GM21825 (cell line): ENCODE measurements around the gene MRPS16.
"Not testable (repeated sequence)": the region's sequence is repeated elsewhere in the genome, so short reads cannot be mapped to it uniquely, and the experiment has no call there.

Experiments used
- ATAC-seq: cut with Tn5 transposase; IDR thresholded peaks from one replicate; pipeline ENCODE4 v1.9.1; 2021; ENCODE audit warnings: mild to moderate bottlenecking, moderate library complexity; ENCODE audit not compliant: unreplicated experiment

The MRPS16 gene

DNA sequence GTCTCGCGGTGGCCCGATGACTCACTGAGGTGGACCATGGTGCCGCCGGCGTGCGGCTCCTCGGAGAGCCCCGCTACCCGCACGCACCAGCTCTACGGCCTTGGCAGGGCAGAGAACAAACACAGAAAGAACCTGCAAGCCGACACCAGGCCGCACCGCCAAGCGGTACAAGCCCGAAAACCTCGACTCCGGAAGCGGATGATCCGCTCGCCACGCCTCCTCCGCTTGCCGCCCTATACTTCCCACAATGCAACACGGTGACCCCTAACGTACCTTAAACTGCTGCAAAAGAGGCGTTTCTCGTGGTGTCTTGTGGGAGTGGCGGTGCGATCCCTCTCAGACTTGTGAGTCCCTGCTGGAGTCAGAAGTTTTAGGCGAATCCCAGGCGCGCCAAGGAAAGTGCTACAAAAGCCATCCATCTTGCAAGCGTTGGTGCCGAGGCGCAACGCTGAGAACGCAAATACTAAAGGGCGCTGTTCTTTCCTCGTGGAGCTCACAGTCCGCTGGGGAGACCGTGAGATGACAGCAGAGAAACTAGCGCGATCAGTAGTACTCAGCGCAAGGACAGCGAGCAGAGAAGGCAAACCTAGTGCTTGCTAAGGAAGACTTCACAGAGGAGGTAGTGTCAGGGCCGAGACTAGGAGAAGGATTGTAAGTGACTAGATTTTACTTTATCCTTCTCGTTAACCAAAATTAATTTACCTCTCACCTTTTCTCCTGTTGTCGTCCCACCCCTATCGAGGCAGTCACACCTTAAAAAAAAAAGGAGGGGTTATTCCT lies at the start of gene MRPS16:
MRPS16 (minus strand) TSS at position 200 of the 780 bp plus-strand sequence; CDS start at position 38, 162 bp downstream.
- ATAC-seq = peak; percentile 82

DNA sequence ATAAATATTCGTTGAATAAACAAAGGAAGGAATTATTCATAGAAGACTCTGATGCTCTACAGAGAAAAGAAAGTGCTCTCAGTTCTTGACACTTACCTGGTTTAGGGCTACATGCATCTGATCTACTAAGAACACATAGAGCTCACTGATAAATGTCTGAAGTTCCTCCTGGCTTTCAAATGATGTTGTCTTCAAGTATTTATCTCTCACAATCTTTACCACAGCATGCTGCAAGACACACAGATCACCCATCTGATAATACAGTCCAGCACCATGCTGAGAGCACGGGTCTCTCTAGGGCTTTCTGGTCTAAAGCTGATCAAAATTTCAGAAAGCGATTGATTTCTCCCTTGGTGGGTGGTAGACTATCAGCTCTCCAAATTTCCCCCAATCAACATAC lies 44.5 kb upstream of the MRPS16 start:
- no peak for ATAC-seq

DNA sequence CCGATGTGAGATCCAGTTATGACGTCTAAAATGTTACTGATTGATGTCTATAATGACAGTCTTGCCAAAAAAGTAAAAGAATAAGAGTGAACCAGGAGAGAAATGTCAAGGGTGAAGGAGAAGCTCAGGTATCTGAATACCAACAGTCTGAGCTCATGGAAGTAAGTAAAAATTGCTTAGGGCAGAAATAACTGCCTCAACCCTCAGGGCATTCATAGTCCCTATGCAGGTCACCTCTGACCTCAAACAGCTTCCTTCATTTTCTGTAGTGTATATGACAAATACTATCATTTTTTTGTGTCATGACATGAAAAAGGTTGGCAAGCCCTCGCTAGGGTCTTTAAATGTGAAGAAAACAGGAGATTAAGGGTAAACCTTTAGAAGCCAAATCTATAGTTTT lies 41.0 kb upstream of the MRPS16 start:
- ATAC-seq = no peak

DNA sequence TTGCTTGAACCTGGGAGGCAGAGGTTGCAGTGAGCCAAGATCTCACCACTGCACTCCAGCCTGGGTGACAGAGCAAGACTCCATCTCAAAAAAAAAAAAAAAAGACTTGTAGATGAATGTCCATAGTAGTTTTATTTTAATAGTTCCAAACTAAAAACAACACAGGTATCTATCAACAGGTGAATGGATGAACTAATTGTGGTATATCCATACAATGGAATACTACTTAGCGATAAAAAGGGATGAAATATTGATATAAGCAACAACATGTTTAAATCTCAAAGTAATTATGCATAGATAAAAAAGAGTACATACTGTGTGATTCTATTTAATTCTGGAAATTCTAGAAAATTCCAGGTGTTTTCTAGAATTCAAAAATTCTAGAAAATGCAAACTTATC lies 37.5 kb upstream of the MRPS16 start:
- no peak for ATAC-seq

DNA sequence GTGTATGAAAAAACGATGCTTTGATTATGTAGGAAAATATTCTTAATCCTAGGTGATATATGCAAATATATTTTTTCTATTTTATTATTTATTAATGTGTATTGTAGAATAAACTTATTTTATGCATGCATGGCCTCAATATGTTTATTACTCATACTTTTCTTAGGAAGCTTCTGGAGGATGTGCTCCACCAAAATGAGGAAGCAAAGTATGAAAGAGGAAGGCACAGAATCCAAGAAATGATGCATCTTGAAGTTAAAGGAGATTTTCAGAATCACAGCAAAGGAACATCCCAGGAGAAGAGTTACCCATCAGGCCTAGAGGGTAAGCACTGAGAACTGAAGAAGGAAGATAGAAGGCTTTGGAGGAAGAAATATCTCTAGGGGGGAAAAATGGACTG lies 35.0 kb upstream of the MRPS16 start:
- ATAC-seq = no peak

DNA sequence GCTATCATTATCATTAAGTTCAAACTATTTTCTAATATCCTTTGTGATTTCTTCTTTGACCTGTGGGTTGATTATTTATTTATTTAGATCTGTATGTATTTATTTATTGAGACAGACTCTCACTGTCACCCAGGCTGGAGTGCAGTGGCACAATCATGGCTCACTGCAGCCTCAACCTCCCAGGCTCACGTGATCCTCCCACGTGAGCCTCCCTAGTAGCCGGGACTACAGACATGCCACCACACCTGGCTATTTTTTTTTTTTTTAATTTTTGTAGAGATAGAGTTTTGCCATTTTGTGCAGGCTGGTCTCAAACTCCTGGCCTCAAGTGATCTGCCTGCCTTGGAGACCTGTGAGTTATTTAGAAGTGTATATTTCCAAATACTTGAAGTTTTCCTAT lies 28.7 kb upstream of the MRPS16 start:
- no peak for ATAC-seq

DNA sequence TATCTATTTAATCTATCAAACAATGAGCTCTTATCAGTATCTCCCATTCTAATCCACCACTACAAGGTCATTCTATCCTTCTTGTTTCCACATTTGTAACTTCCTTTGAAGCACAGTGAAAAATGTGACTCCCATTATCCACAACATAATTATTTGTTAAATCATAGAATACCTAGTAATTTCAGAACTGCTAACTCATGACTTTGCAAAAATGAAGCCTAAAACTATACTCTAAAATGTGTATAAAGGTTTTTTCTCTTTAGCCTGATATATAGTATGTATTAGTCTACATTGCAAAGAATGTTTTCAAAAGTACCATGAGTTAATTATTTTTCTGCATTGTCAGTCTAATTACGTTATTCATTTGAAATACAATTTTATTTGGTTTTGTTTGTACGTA lies 12.0 kb upstream of the MRPS16 start:
- no peak for ATAC-seq

DNA sequence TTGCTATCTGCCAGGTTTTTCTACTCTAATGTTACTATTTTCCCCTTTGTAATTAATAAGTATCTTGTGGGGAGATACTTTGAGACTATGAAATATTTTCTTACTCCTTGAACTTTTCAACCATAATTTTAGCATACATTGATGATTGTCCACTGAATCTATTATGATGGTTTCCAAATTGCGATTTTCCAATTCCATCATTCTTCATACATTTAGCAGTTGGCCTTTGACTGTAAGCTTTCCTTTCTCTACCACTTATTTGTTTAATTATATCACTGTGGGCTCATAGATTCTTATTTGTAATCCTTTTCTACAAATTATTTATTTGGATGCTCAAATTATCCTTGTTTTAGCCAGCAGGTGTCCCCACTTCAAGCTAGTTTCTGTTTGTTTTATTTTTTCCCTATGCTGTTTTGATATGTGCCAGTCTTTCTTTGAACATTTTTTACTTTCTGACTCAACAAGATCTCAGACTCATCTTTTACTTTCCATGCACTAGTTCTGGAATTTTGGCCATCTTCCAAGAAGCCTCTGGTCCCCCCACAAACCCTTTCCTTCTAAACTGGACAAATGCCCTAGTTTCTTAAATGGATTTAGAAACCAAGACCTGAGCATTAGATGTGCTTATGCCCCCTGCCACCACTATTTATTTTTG lies 11.4 kb upstream of the MRPS16 start:
- ATAC-seq = no peak

DNA sequence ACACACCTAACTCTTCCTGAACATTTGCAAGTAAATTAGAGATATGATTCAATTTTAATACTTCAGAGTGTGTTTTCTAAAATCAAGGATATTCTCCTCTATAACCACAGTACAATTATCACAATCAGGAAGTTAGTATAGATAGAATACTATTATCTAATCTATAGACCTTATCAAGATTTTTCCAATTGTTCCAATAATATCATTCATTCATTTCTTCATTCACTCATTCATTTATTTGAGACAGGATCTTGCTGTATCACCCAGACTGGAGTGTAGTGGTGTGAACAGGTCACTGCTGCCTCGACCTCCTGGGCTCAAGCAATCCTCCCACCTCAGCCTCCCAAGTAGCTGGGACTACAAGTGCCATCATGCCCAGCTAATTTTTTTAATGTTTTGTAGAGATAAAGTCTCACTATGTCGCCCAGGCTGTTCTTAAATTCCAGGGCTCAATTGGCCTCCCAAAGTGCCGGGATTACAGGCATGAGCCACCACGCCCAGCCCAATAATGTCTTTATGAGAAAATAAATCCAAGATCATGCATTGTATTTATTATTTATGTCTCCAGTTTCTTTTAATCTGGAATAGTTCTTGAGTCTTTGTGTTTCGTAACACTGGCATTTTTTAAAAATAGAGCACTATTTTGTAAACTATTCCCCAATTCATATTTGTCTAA lies 10.6 kb upstream of the MRPS16 start:
- no peak for ATAC-seq

DNA sequence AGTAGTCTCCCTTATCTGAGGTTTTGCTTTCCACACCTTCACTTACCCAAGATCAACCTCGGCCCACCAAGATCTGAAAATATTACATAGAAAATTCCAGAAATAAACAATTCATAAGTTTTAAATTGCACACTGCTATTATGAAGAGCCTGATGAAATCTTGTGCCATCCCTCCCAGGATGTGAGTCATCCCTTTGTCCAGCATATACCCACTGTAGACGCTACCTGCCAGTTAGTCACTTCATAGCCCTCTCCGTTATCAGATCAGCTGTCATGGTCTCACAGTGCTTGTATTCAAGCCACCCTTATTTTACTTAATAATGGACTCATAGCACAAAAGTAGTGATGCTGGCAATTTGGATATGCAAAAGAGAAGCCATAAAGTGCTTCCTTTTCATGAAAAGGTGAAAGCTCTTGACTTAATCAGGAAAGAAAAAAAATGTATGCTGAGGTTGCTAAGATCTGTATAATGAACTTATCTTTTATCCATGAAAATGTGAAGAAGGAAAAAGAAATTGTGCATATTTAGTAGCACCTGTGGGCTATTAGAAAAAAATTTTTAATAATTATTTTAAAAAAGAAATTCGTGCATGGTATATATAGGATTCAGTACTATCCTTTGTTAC lies 9.8 kb upstream of the MRPS16 start:
- no peak for ATAC-seq

DNA sequence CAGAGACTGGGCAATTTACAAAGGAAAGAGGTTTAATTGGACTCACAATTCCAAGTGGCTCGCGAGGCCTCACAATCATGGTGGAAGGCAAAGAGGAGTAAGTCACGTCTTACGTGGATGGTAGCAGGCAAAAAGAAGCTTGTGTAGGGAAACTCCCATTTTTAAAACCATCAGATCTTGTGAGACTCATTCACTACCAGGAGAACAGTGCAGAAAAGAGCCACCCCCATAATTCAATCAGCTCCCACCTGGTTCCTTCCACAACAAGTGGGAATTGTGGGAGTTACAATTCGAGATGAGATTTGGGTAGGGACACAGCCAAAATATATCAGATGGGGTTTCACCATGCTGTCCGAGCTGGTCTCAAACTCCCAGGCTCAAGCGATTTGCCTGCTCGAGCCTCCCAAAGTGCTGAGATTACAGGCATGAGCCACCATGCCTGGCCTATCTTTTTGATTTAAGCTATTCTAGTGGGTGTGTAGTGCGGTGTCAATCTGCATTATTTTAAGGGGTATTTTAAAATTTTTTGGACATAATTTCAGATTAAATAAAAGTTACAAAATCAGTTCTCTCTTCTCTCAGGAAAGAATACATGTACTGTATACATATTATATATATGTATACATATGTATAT lies 9.0 kb upstream of the MRPS16 start:
- no peak for ATAC-seq

DNA sequence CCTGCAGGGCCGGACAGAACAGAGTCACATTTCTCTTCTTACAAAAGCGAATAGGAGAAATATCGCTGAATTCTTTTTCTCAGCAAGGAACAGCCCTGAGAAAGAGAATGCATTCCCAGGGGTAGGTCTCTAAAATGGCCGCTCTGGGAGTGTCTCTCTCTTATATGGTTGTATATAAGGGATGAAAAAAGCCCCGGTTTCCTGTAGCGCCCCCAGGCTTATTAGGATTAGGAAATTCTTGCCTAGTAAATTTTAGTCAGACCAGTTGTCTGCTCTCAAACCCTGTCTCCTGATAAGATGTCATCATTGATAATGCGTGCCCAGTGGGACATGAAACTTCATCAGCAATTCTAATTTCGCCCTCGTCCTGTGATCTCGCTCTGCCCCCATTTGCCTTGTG lies 6.2 kb upstream of the MRPS16 start:
- ATAC-seq = not testable (repeated sequence)

DNA sequence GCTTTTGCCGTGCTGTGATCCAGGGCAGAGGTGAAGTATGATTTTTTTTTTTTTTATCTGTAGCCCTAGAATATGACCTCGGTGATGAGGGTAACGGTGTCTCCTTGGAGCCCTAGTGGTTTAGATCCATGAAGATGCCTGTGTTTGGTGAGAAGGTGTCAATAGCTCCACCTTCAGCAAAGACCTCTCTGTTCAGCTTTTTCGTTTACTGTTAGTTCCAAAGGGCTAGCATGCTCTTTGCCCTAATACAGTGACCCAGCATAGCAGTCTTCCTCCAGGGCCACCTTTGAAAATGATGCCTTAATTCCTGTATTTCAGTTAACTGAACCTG lies 746 bp upstream of the MRPS16 start:
- no peak for ATAC-seq

DNA sequence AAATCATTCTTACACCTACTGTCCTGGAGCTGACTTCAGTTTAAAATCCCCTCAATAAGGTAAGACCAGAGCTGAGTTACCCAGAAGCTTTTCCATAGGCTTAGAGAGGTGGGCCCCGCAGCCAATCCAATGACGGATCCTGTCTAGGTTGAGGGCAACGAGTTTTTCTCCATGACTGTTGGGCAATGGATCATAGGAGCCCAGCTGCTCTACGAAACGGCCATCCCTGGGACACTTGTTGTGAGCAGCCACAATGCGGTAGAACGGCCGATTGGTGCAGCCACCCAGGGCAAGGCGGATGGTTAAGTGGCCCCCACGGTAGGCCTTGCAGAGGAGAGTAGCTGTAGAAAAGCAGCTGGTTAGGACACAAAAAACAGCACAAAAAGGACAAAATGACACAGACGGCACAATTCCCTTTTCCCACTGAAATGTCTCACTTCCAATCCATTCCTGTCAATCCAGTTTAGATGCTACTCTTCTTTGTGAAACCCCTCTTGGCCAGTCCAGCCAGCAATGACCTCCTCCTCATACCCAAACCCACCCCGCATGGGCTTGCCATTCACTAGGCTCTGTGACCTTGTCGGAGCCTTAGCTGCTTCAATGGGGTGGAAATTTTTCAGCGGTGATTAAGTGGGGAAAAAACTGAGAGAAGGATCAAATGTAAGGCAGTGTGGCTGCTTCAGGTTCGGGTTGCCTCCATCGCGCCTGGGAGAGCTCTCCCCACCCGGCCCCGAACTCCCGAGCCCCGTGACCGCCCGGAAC lies 580 bp downstream of the MRPS16 start:
- ATAC-seq = no peak

DNA sequence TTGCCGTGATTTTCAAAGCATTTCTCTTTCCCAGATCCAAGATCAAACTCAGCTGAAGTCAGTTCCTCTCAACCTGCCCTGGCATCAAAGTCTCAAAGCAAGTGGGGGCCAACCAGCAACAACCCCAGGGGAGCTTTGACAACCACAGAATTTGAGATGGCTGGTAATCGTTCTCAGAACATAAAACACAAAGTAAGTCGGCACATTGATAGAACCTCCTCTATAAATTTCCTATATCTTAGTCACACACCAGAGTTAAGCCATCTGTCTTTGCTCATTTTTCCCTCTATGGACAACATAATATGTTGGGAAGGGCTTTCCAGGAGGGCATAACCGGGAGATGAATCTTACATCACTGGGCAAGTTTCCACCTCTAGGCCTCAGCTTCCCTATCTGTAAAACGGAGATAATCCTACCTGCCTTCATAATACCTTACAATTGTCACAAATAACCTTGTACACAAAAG lies 4.2 kb downstream of the MRPS16 start:
- ATAC-seq = no peak

DNA sequence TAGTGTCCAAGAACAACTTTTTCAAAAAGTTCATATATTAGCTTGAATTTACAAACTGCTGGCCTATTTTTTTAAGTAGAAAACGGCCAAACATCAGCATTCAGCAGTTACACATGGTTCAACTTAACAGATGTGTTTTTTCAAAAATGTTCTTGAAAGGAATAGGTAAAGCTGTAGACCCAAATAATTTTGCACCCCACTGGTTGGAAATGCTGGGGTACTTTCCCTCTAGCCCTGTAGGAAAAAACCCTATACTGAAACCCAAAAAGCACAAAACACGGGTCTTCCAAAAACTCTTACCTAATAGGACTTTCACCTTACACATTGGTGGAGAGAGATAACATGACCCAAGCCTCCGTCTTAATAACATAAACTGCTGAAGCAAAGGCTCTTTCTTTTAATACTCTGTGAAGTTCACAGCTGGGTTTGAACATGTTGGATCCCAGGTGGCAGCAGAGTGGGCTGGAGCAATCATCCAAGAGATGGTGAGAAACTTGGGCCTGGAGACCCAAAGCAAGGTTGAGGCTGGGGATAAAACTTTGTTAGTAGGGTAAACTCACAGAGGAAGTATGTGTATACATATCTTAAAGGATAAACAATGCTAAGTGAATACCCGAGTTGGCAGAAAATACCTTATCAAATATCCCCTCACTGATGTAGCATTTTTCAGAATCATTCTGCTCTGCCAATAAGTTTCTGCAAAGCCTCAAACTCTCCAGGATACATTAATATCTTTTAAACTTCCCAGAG lies 4.8 kb downstream of the MRPS16 start:
- no peak for ATAC-seq

DNA sequence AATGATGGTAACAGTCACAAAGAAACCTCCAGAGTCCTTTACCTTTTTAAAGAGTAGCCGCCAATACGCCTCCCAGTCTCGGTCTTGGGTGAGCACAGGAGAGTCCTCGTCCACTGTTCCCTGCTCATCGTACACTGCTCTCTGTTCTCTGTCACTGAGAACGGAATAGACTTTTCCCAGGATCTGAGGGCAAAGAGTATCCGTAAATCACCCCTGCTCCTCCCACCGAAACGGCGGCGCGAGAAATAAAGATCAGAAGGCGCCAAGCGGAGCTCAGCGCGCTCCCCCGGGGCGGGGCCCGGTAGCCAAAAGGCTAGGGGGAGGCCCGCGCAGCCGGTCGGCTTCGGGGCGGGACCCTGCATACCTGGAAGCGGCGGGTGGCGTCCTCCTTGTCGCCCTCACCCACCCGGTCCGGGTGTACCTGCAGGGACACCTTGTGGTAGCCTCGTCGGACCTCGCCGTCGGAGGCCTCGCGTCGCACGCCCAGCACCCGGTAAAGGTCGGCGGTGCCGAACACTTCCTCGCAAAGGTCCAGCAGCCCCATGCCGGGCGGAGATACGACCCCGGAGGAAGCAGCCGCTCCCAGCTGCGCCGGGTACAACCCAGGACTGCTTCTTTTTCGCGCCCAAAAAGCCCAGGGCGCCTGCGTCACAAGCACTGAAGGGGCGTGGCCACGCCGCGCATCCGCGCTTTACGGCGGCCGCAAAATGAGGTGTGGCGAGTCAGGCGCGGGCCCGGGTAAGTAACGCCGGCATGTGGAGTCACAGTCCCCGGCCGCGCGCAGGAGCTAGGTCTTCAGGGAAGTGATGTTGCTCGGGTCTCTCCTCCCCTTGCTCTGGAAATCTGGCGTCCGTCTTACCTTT lies 5.6 kb downstream of the MRPS16 start, which contains the start of gene DNAJC9:
DNAJC9 (minus strand) TSS at position 610 of the 863 bp plus-strand sequence; CDS start at position 544, 66 bp downstream.
- ATAC-seq = peak; percentile 78

DNA sequence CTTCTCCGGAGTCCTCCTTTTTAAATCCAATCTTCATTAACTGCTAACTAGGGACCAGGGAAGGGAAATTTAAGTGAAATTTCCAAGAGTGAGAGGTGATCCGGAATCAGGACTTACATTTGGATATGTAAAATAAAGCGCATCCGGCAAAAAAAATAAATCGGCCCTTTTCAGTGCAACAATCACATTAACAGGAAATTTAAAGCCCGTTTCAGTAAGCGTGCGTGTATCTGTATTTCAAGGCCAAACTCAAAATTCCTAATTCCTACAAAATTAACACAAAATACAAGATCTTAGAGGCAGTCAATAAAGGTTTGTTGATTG lies 6.2 kb downstream of the MRPS16 start:
- ATAC-seq = no peak
